ENCODE measurements around the gene KCNQ1.

Gene KCNQ1

DNA sequence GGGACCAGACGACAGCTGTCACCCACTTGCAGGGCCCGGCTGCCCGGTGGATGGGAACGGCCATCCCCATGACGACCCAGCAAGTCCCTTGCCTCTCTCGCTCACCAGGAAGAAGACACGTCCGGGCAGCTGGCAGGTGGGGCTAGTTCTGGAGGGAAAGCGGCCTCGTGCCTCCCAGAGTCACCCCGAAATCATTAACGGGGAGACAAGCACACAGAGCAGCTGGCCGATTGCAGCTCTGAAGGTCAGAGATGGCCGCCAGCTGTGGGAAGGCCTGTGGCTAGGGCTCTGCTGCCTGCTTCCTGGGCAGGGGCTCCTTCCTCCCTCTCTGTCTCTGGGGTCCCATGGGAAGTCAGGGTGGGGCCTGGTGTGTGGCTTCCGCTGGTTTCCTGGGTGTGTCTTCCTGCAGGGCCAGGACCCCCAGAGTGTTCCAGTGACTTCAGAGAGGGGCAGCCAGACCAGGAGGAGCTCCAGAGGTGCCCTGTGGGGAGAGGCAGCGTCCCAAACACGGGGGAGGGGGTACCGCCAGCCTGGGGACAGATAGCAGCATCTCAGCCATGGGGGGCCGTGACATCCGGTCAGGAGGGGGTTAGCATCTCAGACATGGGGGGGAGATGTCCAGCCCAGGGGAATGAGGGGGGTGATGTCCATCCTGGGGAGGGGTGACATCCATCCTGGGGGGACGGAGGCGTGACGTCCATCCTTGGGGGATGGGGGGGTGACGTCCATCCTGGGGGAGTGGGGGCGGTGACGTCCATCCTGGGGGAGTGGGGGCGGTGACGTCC lies 114.9 kb downstream of the KCNQ1 start:
- no peak for DNase-seq

DNA sequence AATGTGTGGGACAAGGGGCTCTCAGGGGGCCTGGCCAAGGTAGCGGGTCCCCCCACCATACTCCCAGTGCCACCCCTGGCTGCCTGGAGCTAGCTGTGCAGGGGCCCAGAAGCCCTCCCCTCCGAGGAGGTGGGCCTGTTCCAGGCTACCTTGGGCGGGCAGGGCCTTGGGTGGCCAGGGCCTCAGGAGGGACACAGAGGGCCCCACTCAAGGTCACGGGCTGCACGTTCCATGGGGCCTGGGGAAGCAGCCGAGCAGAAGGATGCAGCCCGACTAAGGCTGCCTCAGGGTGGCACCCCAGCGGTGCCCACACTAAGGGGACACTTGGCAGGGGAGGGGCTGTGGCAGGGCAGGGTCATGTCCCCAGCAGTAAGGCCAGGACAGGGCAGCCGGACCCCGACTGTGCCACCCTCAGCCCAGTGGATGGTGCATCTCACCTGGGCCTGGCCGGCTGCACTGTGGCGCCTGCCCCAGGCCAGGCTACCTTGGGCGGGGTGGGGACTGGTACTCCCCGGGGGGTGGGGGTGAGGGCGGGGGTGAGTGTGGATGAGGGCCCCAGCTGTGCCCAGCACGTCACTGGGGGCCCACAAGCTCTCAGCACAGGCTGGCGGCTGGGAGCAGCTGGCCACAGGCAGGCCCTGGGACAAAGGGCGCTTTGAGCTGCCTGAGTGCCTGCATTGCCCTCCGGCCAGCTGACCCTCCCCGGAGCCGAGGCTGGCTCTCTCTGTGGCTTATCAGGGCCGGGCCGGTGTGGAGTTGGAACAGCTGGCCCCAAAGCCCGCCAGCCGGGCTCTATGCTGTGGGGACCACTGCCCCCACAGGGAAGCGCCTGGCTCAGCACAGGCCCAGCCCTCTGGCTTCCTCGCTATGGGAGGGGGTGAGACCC lies 117.1 kb downstream of the KCNQ1 start:
- no peak for DNase-seq

DNA sequence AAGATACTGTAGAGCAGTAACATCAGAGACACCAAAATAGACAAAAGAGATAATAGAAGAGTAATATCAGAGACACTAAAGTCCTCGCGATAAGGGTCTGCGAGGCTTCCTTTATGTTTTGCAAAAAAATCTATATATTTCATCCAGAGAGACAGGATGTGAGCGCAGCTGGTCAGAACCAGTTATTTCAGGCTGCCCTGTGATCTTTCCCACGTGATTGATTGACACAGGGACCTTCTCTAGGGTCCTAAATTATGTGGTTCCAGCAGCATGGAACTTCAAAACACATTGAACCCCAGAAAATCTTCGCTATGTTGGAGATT lies 118.0 kb downstream of the KCNQ1 start:
- DNase-seq: no peak

DNA sequence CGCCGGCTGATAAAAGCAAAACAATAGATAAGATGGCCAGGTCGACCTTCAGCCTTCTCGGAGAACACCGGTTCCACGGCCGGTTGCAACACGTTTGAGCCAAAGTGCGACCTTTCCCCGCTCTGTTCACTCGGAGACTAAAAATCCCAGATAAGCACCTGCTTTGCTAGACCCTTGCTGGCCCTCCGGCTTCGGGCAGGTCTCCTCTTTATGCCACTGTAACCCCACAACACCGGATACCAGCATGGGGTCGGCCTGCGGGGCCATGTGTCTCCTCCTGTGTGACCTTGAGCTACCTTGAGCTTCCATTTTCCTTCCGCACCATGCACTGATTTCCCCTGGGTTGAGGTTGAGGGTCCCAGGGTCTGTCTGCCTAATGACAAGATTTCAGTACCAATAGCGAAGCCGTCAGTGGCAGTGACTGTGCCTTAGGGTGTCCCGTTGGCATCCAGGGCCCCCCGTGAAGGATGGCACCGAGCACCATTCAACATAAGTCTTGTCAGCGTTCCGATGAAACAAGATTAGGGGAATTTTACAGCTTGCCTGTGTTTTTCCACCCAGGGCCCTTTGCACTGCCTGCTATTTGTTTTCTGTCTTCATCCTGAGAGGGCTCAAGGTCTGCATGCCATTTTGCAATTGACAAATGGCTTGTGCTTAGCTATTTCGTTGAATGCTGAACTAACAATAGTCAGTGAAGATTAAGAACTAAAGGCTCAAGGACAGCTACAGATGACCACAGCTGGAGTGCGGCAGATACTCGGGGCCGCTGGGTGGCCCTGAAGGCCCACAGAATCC lies 118.6 kb downstream of the KCNQ1 start:
- no peak for DNase-seq

DNA sequence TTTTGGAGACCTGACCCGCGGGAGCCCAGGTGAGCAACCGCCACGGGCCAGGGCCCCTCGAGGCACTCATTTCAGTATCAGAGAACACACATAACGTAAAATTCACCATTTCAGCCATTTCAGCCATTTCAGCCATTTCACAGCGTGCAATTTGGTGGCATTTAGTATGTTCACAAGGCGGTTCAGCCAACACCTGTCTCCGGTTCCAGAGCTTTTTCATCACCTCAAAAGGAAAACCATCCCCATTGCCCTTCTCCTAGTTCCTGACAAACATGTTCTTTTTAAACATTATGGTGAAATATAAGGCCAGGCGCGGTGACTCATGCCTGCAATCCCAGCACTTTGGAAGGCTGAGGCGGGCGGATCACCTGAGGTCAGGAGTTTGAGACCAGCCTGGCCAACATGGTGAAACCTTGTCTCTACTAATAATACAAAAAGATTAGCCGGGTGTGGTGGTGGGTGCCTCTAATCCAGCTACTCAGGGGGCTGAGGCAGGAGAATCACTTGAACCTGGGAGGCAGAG lies 119.3 kb downstream of the KCNQ1 start:
- DNase-seq: no peak

DNA sequence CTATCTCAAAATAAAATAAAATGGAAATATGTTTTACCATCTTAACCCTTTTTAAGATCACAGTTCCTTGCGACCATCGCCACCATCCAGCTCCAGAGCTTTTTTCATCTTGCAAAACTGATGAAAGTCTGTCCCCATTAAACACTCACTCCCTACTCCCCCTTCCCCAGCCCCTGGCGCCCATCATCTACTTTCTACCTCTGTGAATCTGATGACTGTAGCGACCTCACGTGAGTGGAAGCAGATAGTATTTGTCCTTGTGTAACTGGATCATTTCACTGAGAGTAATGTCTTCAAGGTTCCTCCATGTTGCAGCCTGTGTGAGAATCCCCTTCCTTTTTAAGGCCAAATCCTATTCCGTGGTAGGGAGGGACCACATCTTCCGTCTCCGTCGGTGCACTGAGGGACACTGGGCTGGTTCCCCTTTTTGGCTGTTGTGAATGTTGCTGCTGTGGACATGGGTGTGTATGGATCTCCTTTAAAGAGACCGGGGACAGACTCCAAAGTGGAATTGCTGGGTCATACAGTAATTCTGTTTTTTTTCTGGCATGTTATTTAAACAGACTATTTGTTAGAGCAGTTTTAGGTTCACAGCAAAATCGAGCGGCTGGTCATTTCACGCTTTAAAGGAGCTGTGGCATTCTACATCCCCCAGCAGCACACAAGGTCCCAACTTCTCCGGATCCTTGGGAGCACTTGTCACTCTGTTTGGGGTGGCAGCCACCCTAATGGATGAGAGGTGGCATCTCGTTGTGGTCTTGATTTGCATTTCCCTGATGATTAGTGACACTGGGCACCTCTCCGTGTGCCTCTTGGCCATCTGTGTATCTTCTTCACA lies 120.0 kb downstream of the KCNQ1 start:
- DNase-seq: no peak

DNA sequence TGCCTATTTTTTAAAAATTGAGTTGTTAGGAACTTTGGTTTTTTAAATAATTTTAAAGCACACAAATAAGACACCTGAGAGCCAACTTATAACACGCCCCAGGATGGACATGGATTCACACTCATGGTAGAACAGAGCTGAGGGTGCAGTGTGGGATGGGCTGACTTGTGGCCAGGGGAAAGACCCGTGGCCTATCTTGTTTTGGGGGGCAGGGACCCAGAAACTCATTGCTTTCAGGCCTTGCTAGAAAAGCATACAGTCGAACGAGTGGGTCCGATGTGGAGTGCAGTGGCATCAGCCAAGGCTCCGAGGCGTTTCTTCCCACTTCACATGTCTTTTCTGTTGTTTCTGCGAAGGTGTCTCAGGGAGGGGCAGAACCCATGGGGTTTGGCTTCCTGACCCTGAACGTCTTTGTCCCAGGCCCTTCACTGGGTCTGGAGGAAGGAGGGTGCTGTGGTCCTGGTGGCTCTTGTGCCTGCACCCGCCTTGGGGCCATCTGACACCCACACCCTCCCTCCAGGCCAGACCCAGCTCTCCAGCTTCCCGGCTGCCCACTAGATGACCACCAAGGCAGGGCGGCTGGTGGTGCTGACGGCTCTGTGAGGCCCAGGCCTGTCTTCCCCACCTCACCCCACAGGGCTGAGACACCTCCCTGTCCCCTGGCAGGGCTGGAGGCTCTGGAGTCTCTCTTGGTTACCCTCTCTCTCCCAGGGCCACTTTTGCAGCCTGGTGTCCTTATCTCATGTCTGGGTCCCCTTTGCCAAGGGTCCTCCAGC lies 120.8 kb downstream of the KCNQ1 start:
- no peak for DNase-seq

DNA sequence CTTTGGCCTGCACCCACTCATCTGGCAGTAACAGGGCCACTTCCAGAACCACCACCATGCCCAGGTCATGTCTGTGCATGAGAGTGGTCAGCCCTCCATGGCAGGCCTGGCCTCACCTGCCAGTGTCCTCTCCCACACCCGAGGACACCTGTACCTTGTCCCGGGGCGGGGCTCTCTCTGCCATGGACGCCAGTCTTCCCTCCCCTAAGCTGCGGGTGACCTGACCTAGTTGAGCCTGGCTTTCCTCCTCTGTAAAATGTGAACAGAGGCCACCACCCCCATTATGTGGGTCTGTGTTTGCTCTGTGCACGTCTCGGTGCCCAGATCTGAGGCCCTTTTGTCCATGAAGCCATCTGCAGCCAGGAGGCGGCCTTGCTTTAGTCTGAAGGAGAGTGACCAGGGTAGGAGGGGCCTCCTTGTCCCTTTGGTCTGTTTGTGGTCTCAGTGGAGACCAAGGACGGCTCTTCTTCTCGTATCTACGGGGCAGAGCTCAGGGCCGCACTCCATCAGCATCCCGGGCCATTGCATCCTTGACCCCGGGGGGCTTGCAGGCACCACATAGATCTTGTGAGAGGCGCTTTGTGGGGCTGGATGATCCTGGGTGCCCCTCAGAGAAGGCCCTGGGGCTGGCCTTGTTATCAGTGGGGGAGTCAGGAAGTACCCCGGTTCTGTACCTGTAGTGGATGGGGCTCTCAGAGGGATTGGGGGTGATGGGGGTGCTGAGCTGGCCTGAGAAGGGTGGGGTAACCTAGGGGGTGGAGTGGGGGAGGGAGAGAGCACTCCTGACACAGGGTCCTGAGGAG lies 121.6 kb downstream of the KCNQ1 start:
- no peak for DNase-seq

DNA sequence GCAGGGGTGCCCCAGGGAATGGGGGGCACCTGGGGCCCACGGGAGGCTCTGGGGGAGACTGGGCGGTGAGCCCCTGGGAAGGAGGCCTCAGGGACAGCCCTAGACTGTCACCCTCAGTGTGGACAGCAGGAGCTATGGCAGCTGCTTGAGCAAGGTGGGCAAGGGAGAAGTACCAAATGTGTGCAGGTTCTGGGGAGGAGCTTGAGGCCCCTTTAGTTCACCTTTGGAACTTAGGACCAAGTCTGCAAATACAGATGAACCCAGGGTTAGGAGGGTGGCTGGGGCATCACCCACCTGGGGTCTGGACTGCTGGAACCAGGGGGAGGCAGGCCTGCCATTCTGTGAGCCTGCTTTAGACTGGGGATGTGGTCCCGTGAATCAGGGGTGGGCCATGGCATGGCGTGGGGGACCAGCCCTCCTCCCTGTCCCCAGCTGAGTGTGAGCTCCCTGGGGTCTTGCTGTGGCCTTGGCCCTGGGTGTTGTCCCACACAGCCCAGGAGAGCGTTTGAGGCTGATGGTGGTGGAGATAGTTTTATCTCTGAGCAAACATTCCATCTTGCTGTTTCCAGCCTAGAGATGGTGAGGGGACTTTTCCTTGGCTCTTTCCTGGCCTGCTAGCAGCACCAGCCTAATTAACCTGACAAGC lies 122.3 kb downstream of the KCNQ1 start:
- no peak for DNase-seq

DNA sequence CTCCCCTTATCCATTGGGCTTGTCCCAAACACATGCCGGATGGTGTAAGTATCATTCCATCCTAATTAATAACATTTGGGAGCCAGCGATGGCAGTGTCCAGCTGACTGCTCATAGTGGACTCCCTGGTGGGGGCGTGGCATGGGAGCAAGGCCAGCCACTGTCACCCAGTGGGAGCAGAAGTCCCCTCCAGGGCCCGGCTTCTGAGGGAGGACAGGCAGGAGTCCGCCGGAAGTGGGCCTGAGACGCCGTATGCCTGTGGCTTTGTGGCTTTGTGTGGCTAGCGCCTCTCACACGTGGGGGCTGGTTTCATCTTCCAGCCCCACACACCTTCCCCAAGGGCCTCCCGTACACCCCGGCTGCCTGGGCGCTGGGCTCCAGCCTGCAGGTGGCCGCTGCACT lies 124.5 kb downstream of the KCNQ1 start:
- DNase-seq: no peak

DNA sequence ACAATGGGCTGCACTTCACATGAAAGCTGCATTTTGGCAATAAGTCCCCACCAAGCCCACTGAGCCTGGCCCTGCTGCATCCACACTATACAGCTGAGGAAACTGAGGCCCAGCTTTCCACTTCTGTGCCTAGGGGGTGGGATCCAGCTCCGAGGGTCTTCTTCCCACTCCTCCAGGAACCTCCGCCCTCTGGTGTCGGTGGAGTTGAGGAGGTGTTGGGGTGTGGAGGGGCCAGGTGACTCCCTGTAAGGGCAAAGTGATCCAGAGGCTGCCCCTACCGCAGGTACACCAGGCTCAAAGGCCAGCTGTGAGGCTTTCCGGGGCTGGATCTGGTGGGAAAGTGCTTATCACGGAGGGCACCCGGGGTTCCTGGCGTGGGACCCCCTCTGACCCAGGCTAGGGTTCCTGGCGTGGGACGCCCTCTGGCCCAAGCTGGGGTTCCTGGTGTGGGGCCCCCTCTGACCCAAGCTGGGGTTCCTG lies 125.0 kb downstream of the KCNQ1 start:
- DNase-seq: no peak

DNA sequence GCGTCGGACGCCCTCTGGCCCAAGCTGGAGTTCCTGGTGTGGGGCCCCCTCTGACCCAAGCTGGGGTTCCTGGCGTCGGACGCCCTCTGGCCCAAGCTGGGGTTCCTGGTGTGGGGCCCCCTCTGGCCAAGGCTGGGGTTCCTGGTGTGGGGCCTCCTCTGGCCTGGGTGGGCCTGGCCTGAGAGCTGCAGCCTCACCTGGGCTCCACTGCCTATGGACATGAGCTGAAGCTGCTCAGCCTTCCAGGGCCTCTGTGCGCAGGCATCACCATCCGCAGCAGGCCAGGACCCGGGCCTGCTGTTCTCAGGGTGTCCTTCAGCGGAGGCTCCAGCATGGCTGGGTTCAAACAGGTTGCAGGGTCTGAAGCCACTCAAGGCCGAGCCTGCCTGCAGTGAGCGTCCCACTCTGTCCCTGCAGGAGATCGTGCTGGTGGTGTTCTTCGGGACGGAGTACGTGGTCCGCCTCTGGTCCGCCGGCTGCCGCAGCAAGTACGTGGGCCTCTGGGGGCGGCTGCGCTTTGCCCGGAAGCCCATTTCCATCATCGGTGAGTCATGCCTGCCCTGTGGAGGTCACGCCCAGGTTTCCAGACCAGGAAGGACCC lies 125.5 kb downstream of the KCNQ1 start:
- DNase-seq: no peak

DNA sequence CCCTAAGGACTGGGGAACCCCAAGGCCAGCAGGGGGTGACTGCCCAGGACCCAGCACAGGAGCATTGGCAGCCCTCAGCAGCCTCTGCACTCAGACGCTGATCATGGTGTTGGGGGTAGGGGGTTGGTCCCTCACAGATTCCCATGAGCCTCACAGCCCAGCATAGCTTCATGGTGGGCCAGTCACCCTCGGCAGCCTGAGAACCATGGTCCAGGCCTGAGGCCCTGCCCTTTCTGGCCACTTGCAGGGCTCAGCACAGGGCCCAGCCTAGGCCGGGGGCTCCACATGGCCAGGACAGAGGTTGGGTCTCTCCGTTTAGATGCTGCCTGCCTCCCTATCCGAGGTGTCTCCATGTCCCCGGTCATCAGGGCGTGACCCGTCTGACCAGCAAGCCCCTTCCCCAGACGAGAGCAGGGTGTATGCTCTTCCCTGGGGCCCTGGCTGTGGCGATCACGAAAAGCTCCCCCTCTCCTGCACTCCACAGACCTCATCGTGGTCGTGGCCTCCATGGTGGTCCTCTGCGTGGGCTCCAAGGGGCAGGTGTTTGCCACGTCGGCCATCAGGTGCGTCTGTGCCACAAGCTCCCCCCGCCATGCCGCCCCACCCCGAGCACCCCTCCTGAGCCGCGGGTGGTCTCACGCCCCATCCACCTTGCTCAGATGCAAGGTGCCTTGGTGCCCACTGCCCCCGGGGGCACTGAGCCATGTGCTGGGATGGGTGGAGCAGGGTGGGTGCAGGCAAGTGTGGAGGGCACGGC lies 126.2 kb downstream of the KCNQ1 start:
- DNase-seq: no peak

DNA sequence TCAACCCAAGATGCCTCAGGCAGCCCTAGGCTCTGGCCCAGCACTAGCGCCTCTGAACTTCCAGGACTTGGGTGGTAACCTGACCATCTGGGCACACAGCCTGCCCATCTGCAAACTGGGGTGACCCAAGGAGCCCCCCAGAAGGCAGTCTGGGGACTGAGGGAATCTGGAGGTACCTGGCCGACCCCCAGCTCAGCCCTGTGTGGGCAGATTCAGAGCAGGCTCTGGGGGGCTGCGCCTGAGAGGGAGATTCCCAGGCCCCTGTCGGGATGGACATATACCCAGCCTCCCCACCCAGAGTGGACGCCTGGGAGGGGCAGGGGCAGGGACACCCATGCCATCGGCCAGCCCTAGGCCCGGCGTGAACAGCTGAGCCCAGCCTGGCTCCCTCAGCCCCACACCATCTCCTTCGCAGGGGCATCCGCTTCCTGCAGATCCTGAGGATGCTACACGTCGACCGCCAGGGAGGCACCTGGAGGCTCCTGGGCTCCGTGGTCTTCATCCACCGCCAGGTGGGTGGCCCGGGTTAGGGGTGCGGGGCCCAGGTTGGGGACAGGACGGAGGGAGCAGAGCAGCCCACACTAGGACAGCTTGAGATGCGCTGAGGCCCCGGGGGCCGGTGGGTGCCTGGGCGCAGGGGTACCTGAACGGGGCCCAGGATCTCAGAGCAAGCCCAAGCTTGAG lies 126.9 kb downstream of the KCNQ1 start:
- no peak for DNase-seq

DNA sequence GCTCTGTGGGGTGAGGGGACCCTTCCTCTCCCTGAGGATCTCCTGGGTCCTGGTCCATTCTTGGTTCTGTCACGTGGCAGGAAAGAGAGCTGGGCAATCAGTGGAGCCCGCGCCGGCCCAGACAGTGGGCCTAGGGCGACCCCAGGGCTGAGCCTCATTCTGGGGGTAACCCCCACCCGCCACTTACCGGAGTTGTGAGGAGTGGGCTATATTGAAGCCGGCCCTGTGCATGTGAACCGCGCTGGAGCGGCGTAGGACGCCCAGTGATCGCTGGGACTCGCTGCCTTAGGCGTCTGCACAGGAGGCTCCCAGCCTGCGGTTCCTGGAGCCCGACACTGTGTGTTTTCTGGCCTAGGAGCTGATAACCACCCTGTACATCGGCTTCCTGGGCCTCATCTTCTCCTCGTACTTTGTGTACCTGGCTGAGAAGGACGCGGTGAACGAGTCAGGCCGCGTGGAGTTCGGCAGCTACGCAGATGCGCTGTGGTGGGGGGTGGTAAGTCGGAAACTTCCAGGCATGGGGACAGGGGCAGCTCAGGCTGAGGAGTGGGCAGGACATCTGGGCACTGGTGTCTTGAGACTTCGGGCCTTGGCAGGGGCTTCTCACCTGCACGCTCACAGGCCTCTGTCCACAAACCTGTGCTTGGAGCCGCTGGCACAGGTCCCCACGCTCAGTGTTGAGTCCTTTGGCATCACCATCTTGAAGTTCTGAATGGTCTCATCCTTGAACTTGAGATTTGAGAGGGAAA lies 127.9 kb downstream of the KCNQ1 start:
- DNase-seq: no peak

DNA sequence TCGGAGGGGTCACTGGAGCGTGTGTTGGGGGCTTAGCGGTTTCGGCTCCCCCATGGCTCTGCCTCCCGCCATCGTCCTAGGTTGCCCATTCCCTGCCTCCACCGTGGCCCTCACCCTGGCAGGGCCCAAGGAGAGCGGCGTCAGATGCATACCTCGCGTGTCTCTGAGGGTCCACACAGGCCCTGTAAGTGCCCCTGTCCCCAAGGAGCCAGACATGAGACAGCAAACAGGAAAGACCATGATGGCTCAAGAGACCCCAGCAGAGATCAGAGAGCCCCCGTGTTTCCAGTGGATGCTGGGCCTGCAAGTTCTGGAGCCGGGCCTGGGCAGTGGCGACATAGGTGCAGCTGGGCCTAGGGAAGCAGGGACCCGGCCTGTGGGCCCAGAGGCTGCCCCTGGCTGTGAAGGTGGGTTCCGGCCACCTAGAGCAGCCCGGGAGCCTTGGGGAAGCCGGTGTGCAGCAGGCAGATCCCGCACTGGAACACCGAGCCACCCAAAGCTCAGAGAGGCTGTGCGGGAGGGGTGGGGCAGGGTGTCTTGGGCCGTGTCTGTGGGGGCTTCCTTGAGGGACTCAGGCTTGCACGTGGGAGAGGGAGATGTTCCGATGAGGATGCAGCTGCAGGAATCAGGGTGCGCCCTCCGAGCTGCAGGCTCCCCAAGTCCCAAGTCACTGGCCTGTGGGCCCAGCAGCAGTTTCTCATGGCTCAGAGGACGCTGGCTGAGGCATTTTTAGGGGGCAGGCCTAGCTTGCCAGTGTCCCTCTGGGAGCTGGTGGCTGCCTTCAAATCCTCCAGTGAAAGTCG lies 128.6 kb downstream of the KCNQ1 start:
- DNase-seq: no peak
